GM21381 (cell line): ENCODE measurements around the gene KCNF1.

Experiments used
- ATAC-seq: cut with Tn5 transposase; IDR thresholded peaks from one replicate; pipeline ENCODE4 v1.9.1; 2021; ENCODE audit warnings: mild to moderate bottlenecking, moderate library complexity; ENCODE audit not compliant: unreplicated experiment

KCNF1 gene

DNA sequence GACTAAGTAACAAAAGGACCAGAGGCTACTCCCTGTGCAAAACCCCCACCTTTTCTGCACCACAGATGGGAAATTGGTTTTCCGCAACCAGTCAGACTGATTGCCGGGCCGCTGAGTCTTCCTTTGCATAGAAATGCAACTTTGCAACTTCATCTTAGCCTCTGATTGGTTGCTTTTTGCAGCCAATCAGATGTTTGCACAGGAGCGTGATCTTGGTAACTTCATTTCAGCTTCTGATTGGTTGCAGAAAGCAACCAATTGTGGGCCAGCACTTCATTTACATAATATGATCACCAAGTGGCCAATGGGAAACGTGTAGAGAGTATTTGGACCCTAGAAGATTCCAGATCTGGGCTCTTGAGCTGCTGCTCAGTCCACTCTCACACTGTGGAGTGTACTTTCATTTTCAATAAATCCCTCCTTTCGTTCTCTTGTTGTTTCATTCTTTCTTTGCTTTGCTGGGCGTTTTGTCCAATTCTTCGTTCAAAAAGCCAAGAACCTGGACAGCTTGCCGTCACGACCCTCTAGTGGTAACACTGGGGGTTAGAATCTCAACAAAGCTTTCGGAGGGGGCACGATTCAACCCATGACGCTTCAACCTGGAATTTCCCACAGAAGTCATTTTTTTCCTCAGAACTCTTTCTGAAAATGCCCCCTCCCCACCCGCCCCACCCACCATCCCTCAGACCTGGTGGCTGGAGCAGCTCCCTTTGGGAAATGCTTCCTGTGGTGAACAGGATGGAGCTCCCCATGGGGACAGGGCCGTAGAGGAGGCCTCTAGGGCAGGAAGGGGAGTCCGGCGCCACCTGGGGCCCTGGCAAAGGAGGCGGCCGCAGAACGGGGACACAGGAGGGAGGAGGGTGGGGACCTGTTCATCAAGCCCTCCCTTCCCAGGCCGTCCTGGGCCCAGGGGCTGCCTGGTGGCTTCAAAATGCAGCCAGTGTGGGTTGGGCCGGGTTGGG is 31.8 kb upstream of the KCNF1 start:
- no peak for ATAC-seq

DNA sequence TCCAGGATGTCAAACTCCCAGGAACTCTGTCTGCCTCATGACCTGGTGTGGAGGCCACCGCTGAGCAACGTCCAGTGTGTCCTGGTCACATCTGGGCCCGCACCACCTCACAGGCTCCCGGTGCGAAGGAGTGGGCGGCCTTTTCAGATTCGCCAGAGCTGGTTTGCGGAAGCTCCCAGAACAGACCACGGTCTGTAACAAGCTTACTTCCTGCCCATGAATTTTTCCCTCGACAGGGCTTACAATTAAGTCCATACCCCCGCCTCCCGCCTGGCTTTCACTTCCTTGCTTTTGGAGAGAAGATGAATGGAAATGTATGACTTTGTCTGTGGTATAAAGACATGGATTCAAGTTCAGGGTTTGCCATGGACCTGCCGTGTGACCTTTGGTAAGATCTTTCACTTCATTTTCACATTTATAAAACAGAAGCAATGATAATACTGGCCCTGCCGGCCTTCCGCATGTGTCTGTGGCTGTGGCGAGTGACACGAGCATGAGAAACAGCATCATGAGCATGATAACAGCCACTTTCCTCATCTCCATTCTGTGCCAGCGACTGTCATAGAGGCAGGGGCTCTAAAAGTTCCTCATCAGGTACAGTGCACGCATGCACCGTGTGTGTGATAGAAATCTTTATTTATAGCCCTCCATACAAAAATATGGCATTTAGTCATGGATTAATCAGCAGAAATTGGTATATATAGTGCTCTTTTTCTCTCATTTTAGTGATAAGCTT is 31.0 kb upstream of the KCNF1 start:
- ATAC-seq, result no peak

DNA sequence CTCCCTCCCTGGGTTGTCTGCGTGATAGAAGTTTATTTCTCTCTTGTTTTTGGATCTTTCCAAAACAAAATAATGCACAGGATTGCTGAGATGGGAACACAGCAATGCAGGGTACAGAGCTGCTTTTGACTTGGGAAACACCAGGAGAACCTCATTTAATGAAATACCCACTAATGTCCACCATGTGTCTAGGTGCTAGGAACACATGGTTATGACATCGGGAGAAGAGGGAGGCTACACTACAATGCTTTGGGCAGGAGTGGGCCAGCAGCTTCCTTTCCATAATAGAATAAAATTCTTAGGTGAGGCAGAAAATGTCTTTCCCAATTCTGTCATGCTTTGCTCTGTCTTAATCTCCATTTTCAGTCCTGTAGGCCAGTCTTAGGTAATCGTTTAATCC is 29.2 kb upstream of the KCNF1 start:
- ATAC-seq, result no peak

DNA sequence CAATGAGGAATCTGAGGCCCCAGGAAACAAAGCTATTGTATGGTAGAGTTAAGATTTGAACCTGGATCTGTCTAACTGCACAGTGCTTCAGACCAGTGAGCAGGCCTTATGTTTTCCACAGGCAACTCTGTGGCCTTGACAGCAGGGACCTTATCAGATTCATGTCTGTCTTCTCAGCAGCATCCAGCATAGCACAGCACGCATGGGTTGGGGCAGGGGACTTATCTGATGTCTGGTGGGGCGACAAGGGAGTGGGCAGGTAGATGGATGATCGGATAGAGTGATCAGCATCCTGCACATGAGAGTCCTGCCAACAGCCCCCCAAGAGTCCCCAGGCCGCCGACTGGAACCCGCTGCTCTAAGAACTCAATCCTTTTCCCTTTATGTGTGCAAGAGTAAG is 28.7 kb upstream of the KCNF1 start:
- no peak for ATAC-seq

DNA sequence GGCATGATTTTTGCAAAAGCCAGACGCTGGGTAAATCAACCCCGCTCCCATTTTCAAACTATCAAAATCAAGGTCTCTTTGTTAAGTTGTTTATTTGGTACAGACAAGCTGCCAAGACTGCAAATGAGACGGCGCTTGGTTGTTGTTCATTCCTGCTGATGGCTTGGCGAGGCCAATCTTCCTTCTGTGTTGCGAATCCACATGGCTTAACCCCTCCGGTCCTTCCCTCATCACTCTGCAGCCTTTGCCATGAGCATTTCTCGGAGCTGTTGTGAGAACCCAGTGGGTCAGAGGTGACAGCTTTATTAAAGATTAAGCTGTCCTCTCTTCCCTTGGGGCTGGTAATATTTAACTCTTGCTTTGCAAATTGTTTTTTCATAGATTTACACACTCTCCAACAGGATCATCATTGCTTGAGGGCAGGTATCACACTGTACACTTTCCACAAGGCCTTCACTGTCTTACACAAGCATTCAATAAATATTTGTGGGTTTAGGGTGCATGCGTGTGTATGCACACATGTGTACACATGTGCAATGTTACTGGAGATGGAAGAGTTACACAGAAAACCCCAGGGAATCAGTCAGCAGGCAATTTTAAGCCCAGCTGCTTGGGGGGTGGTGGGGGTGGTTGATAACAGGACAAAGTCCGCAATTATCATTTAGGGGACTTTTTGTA is 27.8 kb upstream of the KCNF1 start:
- no peak for ATAC-seq

DNA sequence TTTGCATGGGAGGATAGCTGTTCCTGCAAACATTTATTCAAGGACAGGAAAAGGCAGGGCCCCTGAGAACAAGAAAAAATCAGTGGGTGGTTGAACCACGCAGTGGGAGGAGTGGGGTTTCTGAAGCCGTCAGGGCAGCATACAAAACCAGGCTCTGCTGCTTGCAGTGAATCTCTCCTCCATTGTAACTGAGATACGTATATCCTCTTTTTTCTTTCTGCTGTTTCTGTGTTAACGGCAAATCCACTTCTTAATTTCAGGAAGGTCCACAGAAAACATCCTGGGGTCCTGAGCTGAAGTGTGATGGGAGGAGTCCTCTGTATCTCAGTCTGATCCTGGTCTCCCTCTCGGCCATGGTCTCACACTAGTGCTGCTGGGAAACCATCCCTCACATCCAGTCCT is 27.2 kb upstream of the KCNF1 start:
- no peak for ATAC-seq

DNA sequence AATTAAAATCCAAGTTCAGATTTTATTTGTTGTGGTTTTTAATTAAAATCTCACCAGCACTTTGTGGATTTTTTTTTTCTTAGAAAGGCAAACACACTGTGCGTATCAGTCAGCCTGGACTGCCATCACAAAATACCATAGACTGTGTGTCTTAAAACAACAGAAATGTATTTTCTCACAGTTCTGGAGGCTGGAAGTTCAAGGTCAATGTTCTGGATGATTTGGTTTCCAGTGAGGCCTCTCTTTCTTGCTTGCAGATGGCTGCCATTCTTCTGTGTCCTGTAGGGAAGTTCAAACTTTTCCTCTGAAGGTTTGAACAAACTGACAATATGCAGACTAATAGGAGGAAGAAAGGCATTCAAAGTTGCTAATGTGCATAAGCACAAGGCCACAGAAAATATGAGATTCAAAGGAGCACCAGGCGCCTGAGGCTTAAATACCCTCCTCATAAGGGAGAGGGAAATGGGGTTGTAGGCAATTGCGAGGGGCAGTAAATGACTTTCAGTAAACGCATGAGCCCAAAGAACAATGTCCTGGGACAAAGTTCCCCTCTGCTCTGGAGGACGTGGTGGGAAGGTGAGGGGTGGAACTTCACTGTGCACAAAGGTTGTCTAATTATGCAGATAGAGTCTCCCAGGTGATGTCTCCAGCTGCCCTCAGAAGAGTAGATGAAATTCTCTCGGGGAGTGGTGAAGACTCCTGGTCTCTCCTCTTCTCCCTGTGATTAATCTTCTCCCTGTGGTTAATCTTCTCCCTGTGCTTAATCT is 26.5 kb upstream of the KCNF1 start:
- ATAC-seq, result no peak

DNA sequence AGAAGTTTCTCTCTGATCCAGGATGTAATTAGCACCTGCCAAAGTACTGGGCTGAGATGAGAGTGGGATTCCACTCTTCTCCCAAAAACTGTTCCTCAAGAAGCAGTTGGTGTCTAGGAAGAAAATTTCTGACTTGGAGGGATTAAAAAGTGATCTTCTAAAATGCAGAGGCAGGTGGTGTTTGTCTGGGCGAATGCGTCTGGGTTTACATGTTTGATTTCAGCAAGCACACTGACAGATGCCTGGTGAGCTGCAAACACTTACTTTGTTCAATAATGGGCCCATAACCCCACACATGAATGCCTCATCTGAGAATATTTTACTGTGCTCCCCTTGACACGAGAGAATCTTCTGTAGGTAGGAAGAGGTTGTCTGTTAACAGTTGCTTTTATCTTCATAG is 24.3 kb upstream of the KCNF1 start:
- ATAC-seq, result no peak

DNA sequence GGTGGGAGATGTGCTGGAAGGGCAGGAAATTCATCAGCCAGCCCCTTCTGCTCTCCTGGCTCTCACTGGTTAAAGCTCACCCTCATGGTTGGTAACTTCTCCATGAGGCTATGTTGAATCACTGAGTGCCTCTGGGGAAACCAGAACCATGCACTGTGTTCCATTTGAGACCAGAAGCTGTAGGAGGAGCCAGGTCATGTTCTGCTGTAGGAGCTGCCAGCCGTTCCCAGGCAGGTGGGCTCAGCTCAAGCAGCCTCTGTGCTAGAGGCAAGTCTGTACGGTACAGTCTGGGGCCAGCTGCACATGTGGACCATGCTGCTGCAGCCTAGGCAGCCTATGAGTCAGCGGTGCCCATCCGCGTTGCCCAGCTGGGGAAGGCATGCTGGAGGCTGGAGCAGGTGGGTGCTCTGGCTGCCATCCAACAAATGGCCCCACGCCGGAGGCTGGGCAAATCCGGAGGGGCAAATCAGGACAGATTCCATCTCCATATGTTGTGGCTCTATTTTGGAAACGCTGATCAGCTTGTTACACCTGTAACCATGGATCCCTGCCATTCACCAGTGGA is 22.0 kb upstream of the KCNF1 start:
- no peak for ATAC-seq

DNA sequence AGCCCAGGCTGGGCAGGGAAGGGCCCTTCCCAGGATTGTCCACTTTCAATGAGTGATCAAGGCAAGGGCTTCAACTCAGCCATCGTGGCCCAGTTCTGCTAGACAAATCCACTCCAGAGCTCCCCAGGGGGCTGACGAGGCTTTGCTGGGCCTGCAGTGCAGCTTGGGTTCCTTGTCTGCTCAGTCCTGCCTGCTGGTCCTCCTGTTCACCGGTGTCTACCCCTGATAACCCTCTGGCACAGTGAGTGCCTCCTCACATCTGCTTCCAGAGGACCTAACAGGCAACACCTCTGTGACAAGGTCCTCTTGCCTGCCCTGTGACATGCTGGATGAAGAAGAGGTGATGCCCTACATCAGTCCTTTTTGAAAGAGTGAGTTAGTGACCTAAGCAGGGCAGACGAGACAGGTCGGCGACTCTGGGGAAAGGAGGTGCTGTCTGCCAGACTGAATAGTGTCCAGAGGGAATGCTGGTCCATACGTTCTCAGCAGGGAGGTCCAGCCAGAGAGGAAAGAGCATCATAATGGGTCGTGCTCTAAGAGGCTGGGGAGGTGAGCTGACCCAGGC is 20.9 kb upstream of the KCNF1 start:
- ATAC-seq, result no peak

DNA sequence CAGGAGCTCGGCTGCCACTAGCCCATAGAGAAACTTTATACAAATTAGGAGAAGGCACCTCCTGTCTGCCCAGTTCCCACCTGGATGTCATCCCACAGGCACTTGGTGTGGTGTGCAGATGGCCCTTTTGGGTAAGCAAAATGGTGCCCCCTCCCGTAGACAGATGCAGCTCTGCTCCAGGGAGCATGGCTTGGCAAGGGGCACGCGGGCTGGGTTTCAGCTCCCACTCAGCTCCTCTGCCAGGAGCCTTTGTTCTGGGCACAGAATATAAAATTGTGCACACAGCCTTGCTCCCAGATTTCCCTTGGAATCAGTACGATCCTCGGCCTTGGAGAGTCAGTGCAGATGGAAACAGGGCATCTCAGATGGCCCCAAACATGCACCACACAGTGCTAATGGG is 20.3 kb upstream of the KCNF1 start:
- ATAC-seq, result no peak

DNA sequence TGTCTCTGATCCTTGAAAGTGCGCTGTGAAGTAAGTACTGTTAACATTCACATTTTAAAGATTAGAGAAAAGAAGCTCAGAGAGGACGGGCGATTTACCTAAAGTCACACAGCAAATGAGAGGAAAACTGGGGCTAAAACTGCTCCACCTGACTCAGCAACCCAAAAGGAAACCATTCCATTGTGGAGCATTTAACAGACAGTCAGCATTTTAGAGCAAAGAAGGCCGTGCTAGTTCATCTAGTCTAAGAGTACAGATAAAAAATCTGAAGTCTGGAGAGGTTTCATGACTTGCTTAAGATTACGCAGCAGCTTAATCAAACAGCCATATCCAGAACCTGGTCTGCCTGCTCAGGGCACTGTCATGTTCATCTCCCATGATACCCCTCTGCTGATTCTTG is 19.9 kb upstream of the KCNF1 start:
- no peak for ATAC-seq

DNA sequence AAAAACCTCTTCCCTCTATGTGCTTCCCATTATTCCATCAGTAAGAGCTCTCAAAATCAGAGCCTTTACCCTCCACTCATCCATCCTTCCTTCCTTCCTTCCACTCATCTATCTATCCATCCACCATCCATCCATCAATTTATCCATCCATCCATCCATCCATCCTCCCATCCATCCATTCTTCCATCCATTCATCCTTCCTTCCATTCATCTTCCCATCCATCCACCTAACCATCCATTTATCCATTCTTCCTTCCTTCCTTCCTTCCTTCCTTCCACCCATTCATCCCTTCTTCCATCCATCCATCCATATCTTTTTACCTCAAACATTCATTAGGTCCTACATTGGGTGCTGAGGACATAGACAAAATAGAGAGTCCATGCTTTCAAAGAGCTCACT is 19.4 kb upstream of the KCNF1 start:
- ATAC-seq, result no peak

DNA sequence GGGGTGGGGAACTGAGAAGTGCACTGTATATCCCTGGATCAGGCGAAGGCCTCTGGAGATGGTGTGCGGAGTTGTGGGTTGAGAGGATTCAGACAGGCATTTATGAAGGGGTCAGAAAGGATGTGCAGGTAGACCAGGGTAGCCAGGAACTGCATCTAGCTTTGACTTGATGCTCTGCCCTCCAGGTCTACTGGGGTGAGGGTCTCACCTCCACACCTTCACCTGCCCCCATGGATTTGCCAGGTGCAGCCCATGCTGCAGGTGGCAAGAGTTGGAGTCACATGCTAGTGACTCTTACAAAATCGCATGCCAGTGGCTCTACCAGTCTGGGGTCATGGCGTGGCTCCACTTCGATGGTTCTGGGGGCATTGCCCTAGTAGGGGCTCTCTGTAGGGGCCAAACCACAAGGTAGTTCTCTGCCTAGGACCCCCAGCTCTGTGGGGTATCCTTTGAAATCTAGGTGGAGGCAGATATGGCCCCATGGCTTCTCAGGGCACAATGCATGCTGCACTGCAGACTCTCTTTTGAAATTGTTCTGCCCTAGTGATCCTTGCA is 18.9 kb upstream of the KCNF1 start:
- no peak for ATAC-seq

DNA sequence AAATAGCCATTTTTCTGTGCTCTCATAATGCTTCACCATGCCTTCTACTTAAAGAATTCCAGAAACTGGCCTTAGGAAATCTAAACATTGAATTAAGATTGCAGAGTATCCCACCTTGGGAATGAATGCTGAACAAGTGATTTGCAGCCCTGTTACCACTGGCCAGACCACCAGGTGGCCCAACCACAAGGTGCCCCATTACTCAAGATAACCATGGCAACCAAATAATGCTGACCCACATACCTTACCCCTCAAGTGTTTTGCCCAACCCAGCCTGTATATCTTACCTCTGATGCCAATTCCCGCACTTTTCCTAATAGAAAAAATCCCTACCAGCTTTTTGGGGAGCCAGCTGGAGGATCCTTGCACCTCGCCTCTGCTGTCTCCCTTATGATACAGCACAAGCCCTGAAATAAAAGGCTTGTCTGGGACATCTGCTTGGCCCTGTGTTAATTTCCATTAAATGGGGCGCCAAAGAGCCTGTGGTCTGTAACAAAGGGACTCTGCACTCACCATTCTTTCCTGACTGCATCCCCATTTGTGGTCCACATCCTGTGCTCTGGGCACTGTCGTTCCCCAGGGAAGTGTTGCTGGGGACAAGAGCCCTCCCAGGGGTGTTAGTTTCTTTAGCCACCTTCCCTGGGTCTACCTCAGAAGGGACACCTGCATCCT is 17.3 kb upstream of the KCNF1 start:
- no peak for ATAC-seq

DNA sequence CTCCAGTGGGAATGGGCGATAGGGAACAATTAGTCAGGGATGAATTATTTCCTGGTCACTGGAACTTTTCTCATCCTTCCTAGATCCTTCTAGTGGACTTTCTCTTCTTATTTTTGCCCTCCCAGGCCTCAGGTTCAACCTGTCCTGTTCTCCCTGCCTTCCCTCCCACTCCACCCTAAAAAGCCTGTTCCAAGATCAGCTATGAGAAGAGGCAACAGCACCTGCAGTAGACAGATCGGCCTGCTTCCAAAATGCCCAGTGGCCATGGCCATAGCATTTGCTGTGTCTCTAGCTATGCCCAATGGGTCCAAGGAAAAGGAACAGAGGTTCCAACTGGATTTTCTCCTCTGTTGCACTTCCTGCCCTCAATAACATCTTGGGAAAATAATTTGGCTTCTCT is 16.5 kb upstream of the KCNF1 start:
- ATAC-seq, result no peak

DNA sequence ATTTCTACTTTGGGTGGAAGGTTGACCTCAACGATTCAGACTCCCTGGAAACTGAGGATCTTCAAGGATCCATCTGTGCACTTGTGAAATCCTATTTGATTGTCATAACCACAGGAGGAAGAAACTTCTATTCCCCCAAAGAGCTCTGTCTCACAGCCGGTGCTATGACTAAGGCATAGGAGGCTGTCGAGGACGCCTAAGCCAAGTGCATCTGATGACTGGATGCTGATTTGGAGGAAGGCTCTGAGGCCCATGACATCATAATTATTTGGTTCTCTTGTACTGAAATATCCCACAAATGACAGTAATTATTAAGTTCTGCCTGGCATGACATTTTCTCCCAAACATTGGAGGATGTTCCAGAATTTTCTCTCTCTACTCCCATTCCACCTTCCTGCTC is 13.8 kb upstream of the KCNF1 start:
- no peak for ATAC-seq

DNA sequence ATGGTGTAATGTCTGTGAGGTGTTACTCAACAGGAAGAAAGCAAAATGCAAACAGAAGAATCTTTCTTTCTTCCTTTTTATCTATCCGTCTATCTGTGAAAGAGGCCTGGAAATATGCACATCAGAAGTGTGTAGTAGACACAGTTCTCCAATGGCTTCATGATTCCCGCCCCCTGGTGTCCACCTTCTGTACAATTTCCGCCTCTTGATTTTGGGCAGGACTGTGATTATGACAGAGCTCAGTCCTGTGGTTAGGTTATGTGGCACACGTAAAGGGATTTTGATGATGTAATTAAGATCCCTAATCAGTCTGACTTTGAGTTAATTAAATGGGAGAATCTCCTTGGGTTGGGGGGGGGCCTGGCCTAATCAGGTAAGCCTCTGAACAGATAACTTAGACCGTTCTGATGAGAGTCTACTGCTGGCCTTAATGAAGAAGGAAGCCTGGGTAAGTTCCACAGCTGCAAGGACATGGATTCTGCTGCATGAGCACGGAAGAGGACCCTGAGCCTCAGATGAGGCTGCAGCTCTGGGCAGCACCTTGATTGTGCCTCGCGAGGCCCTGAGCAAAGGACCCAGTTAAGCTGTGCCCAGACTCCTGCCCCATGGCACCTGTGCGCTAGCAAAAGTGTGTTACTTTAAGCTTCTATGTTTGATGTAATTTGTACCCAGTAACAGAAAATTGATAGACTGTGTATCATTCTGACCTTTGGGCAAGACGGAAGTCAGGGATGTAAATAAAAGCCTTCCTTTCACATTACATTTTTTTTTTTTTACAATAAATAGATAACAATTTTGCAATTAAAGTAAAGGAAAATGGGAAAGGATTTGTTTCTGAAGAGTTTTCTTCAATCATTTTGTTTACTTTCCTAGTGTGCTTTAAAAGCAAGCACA is 11.3 kb upstream of the KCNF1 start:
- no peak for ATAC-seq
